GM12872 (cell line): Measurements from ENCODE around the gene USP17L30.
"Not testable (repeated sequence)": the region's sequence is repeated elsewhere in the genome, so short reads cannot be mapped to it uniquely, and the experiment has no call there.

Experiments
- CTCF ChIP-seq: IDR thresholded peaks from 3 replicates; pipeline ENCODE4 v1.5.1; 2011; ENCODE audit warnings: low read depth, mild to moderate bottlenecking, low read length, moderate library complexity; ENCODE audit not compliant: insufficient read depth

Gene USP17L30

GRCh38 chr4:9362829-9363228 lies at the start of gene USP17L30:
USP17L30 (plus strand) TSS chr4:9363129; CDS start chr4:9363129, 0 bp downstream.
- not testable (repeated sequence) for TF ChIP-seq CTCF

GRCh38 chr4:9324865-9325264 lies 38.1 kb upstream of the USP17L30 start, which contains the start of gene USP17L24:
USP17L24 (plus strand) TSS chr4:9325165; CDS start chr4:9325165, 0 bp downstream.
- TF ChIP-seq CTCF, result not testable (repeated sequence)

GRCh38 chr4:9329611-9330010 lies 33.3 kb upstream of the USP17L30 start, which contains the start of gene USP17L25:
USP17L25 (plus strand) TSS chr4:9329911; CDS start chr4:9329911, 0 bp downstream.
- TF ChIP-seq CTCF, result not testable (repeated sequence)

GRCh38 chr4:9334358-9334757 lies 28.6 kb upstream of the USP17L30 start, which contains the start of gene USP17L26:
USP17L26 (plus strand) TSS chr4:9334658; CDS start chr4:9334658, 0 bp downstream.
- not testable (repeated sequence) for TF ChIP-seq CTCF

- TF ChIP-seq CTCF, result not testable (repeated sequence)
Observed at GRCh38 chr4:9339103-9339502, 23.8 kb upstream of the USP17L30 start, which contains the start of gene USP17L5. USP17L5 (plus strand) TSS chr4:9339403; CDS start chr4:9339403, 0 bp downstream.

- not testable (repeated sequence) for TF ChIP-seq CTCF
Observed at GRCh38 chr4:9343848-9344247, 19.1 kb upstream of the USP17L30 start, which contains the start of gene USP17L27. USP17L27 (plus strand) TSS chr4:9344148; CDS start chr4:9344148, 0 bp downstream.

- TF ChIP-seq CTCF, result not testable (repeated sequence)
Observed at GRCh38 chr4:9348593-9348992, 14.3 kb upstream of the USP17L30 start, which contains the start of gene USP17L28. USP17L28 (plus strand) TSS chr4:9348893; CDS start chr4:9348893, 0 bp downstream.
